Osteoblast (primary cell): ENCODE results near the gene MRNIP. TPM values are rescaled to one million over a fixed set of nuclear protein-coding genes. Genes with fewer than 3 reads are reported as not detected.
A peak's percentile ranks its signal among the peaks of the same experiment; 100 is the strongest.

Source experiments
- DNase-seq: peaks from one replicate; pipeline ENCODE4 v3.0.0; 2011; ENCODE audit warnings: low spot score, mixed read lengths; ENCODE audit not compliant: insufficient read length; ENCODE audit errors: missing footprints
- H2AFZ ChIP-seq: 2 replicates; pipeline ENCODE4 v1.6.0; 2011; ENCODE audit warnings: mild to moderate bottlenecking, low read length
- H3K27ac ChIP-seq: 2 replicates; pipeline ENCODE4 v1.5.1; 2011; ENCODE audit warnings: mild to moderate bottlenecking, low read depth, low read length, moderate library complexity
- H3K27me3 ChIP-seq: 2 replicates; pipeline ENCODE4 v1.6.0; 2012; ENCODE audit warnings: mild to moderate bottlenecking, control low read depth, inconsistent platforms, low read length, moderate library complexity; ENCODE audit not compliant: insufficient read depth
- H3K36me3 ChIP-seq: 2 replicates; pipeline ENCODE4 v1.5.1; 2011; ENCODE audit warnings: mild to moderate bottlenecking, low read length, control low read depth, moderate library complexity; ENCODE audit not compliant: insufficient read depth
- H3K4me1 ChIP-seq: 2 replicates; pipeline ENCODE4 v1.5.1; 2011; ENCODE audit warnings: mild to moderate bottlenecking, low read length, control low read depth, moderate library complexity; ENCODE audit not compliant: insufficient read depth
- H3K4me2 ChIP-seq: 2 replicates; pipeline ENCODE4 v1.6.0; 2011; ENCODE audit warnings: mild to moderate bottlenecking, low read length; ENCODE audit not compliant: insufficient read depth
- H3K4me3 ChIP-seq: fragments of 200-600 bp; sonication (generic); 3 replicates; pipeline ENCODE4 v1.5.1; 2012; ENCODE audit warnings: mild to moderate bottlenecking, low read length, inconsistent platforms; ENCODE audit not compliant: insufficient read depth
- H3K79me2 ChIP-seq: 2 replicates; pipeline ENCODE4 v1.6.0; 2012; ENCODE audit warnings: mild to moderate bottlenecking, low read length, control low read depth, inconsistent platforms; ENCODE audit not compliant: insufficient read depth
- H3K9me3 ChIP-seq: 2 replicates; pipeline ENCODE4 v1.5.1; 2011; ENCODE audit warnings: low read depth, low read length, control low read depth
- H4K20me1 ChIP-seq: 2 replicates; pipeline ENCODE4 v1.6.0; 2012; ENCODE audit warnings: mild to moderate bottlenecking, low read length, control low read depth; ENCODE audit not compliant: insufficient read depth
- CTCF ChIP-seq: IDR thresholded peaks from 2 replicates; pipeline ENCODE4 v1.5.1; 2011; ENCODE audit warnings: mild to moderate bottlenecking, low read depth, low read length, moderate library complexity; ENCODE audit errors: extremely low read depth
- total RNA-seq: library from RNA; depleted of rRNA; stranded (reverse); fragments of >200 nt; gene quantifications from 2 replicates; pipeline ENCODE4 v1.2.3, GENCODE V29; 2012

MRNIP gene
- total RNA-seq, 1 donor = 10.1 TPM

- no peak overlapping the region for H2AFZ ChIP-seq
- H3K4me1 ChIP-seq = peaks cover 6% of the 10 kb centered on the region
- no peaks in the 10 kb centered on the region for H3K9me3 ChIP-seq
- H3K4me3 ChIP-seq = peak overlapping the region; percentile 86
- peak; percentile 71 for DNase-seq
- H3K27me3 ChIP-seq = no peaks in the 10 kb centered on the region
- peak overlapping the region; percentile 37 for H3K27ac ChIP-seq
- H4K20me1 ChIP-seq = peaks cover 21% of the 10 kb centered on the region
- H3K79me2 ChIP-seq = peaks cover 47% of the 10 kb centered on the region
- H3K36me3 ChIP-seq = peaks cover 25% of the 10 kb centered on the region
- H3K4me2 ChIP-seq = peak overlapping the region; percentile 89
- TF ChIP-seq CTCF = no peak
These were observed 47.7 kb upstream of the MRNIP start for GRCh38 chr5:179906294-179906794.

- no peak for TF ChIP-seq CTCF
- Histone ChIP-seq H3K27ac (no peak overlapping the region), H3K4me2 (no peak overlapping the region), H3K4me1 (peaks cover 6% of the 10 kb centered on the region), H2AFZ (no peak overlapping the region), H4K20me1 (peaks cover 27% of the 10 kb centered on the region), H3K36me3 (peaks cover 34% of the 10 kb centered on the region), H3K27me3 (no peaks in the 10 kb centered on the region), H3K79me2 (peaks cover 57% of the 10 kb centered on the region), H3K9me3 (no peaks in the 10 kb centered on the region), H3K4me3 (no peak overlapping the region)
- peak; percentile 27 for DNase-seq
These were observed 46.5 kb upstream of the MRNIP start for GRCh38 chr5:179905161-179905560.

GRCh38 chr5:179904463-179905160, 46.0 kb upstream of the MRNIP start:
- Histone ChIP-seq H4K20me1 (peaks cover 30% of the 10 kb centered on the region), H3K4me2 (no peak overlapping the region), H3K79me2 (peaks cover 58% of the 10 kb centered on the region), H3K9me3 (no peaks in the 10 kb centered on the region), H3K4me3 (no peak overlapping the region), H3K4me1 (peaks cover 6% of the 10 kb centered on the region), H3K36me3 (peaks cover 35% of the 10 kb centered on the region), H2AFZ (no peak overlapping the region), H3K27ac (no peak overlapping the region), H3K27me3 (no peaks in the 10 kb centered on the region)
- DNase-seq = no peak
- no peak for TF ChIP-seq CTCF

GRCh38 chr5:179902763-179903158, 44.1 kb upstream of the MRNIP start:
- Histone ChIP-seq H3K4me1 (peaks cover 6% of the 10 kb centered on the region), H3K27me3 (no peaks in the 10 kb centered on the region), H3K4me3 (no peak overlapping the region), H2AFZ (no peak overlapping the region), H3K4me2 (no peak overlapping the region), H3K9me3 (no peaks in the 10 kb centered on the region), H3K79me2 (peaks cover 58% of the 10 kb centered on the region), H4K20me1 (peaks cover 32% of the 10 kb centered on the region), H3K36me3 (peaks cover 49% of the 10 kb centered on the region), H3K27ac (no peak overlapping the region)
- DNase-seq = peak; percentile 3
- no peak for TF ChIP-seq CTCF
